GM12878 (cell line): Measurements from ENCODE around the gene DCLRE1C. TPM values are rescaled to one million over a fixed set of nuclear protein-coding genes. Genes with fewer than 3 reads are reported as not detected.
"Not testable (repeated sequence)": the region's sequence is repeated elsewhere in the genome, so short reads cannot be mapped to it uniquely, and the experiment has no call there.

Source experiments
- ATAC-seq: fragments of 200-7000 bp; cut with Tn5 transposase; 3 replicates; pipeline ENCODE4 v1.9.1; 2020; ENCODE audit warnings: mild to moderate bottlenecking, moderate library complexity
- BruUV-seq: library from RNA; stranded (reverse); fragments of 400-500 nt; replicated peaks from 2 replicates; lab custom pipeline; 2021; lab: Mats Ljungman, UMichigan
- CTCF ChIA-PET: fragments of 300-600 bp; sonication (Branson Sonifier 250); formaldehyde crosslinking; extraction: SDS; loops from one replicate; lab custom pipeline; 2021; ENCODE audit warnings: inconsistent platforms; lab: Yijun Ruan, JAX
- POLR2A ChIA-PET: fragments of 350-600 bp; formaldehyde crosslinking; extraction: SDS; loops from one replicate; lab custom pipeline; 2021; ENCODE audit warnings: inconsistent platforms; lab: Charles Lee
- RAD21 ChIA-PET: fragments of 300-600 bp; sonication (Branson Sonifier 250); formaldehyde crosslinking; loops from one replicate; lab custom pipeline; 2023; ENCODE audit warnings: antibody characterized with exemption; ENCODE audit not compliant: unreplicated experiment; lab: Charles Lee
- SMC1A ChIA-PET: fragments of 300-600 bp; sonication (Branson Sonifier 250); formaldehyde crosslinking; loops from one replicate; lab custom pipeline; 2023; ENCODE audit not compliant: unreplicated experiment, uncharacterized antibody; lab: Charles Lee
- DNase-seq: peaks from one replicate; pipeline ENCODE4 v3.0.0-alpha.2; 2011; ENCODE audit warnings: low read depth, low spot score
- FAIRE-seq: peaks from 3 replicates; lab custom pipeline; 2011; peaks lifted over from hg19 to GRCh38; lab: Jason Lieb, UNC
- H2AFZ ChIP-seq: 2 replicates; pipeline ENCODE4 v1.6.0; 2011; ENCODE audit warnings: low read depth, low read length, control low read depth; ENCODE audit not compliant: control insufficient read depth
- H3K27ac ChIP-seq: 2 replicates; pipeline ENCODE4 v1.5.1; 2011; ENCODE audit warnings: control low read depth; ENCODE audit not compliant: control insufficient read depth, insufficient read depth
- H3K27me3 ChIP-seq, 2 experiments: replicated peaks in 1 of 2; 2 replicates each; pipeline versions ENCODE4 v1.6.0 to v1.6.1; 2011; ENCODE audit warnings: low read length in 1 of 2; ENCODE audit not compliant: control insufficient read depth in 2 of 2, insufficient read depth in 2 of 2
- H3K36me3 ChIP-seq, 2 experiments: 2 replicates each; pipeline ENCODE4 v1.5.1; 2011; ENCODE audit warnings: low read length in 1 of 2; ENCODE audit not compliant: control insufficient read depth in 2 of 2, insufficient read depth in 2 of 2
- H3K4me1 ChIP-seq: 2 replicates; pipeline ENCODE4 v1.6.1; 2011; ENCODE audit warnings: mild to moderate bottlenecking, low read length, moderate library complexity, mixed read lengths; ENCODE audit not compliant: control insufficient read depth, insufficient read depth
- H3K4me2 ChIP-seq: 2 replicates; pipeline ENCODE4 v1.6.0; 2011; ENCODE audit warnings: control low read depth; ENCODE audit not compliant: control insufficient read depth, insufficient read depth
- H3K4me3 ChIP-seq: fragments of 200-600 bp; sonication (generic); 2 replicates; pipeline ENCODE4 v1.5.1; 2016
- H3K79me2 ChIP-seq: 2 replicates; pipeline ENCODE4 v1.6.0; 2011; ENCODE audit warnings: low read length; ENCODE audit not compliant: control insufficient read depth, insufficient read depth
- H3K9ac ChIP-seq: 2 replicates; pipeline ENCODE4 v1.8.0; 2011; ENCODE audit warnings: low read length, control low read depth, mixed read lengths; ENCODE audit not compliant: control insufficient read depth, insufficient read depth
- H3K9me3 ChIP-seq: replicated peaks from 3 replicates; pipeline ENCODE4 v1.5.1; 2011; ENCODE audit warnings: mild to moderate bottlenecking, low read length; ENCODE audit not compliant: control insufficient read depth, insufficient read depth
- H4K20me1 ChIP-seq: 2 replicates; pipeline ENCODE4 v1.6.0; 2011; ENCODE audit not compliant: control insufficient read depth, insufficient read depth
- BHLHE40 ChIP-seq, 2 experiments: fragments of 450-650 bp in 1 of 2; IDR thresholded peaks; 2 replicates each; pipeline ENCODE4 v1.6.1; 2011 to 2017; ENCODE audit warnings: low read depth in 2 of 2, borderline replicate concordance in 1 of 2, improper control_type of control experiment in 1 of 2, low read length in 1 of 2, mild to moderate bottlenecking in 1 of 2
- EED ChIP-seq: sonication (generic); IDR thresholded peaks from 2 replicates; pipeline ENCODE4 v1.6.1; 2016; ENCODE audit warnings: antibody characterized with exemption, low read depth
- IKZF1 ChIP-seq: fragments of 450-650 bp; conservative IDR thresholded peaks from 2 replicates; pipeline ENCODE4 v1.6.1; 2017; ENCODE audit warnings: antibody characterized with exemption, mild to moderate bottlenecking
- IKZF2 ChIP-seq, 2 experiments: fragments of 450-650 bp; IDR thresholded peaks; 2 replicates each; pipeline ENCODE4 v1.6.1; 2017; ENCODE audit warnings: mild to moderate bottlenecking in 2 of 2, moderate library complexity in 2 of 2
- MTA2 ChIP-seq: fragments of 450-650 bp; IDR thresholded peaks from 2 replicates; pipeline ENCODE4 v1.6.1; 2016; ENCODE audit warnings: low read depth, mild to moderate bottlenecking, moderate library complexity
- NR2F1 ChIP-seq: fragments of 450-650 bp; conservative IDR thresholded peaks from 2 replicates; pipeline ENCODE4 v1.6.1; 2017; ENCODE audit warnings: mild to moderate bottlenecking
- RUNX3 ChIP-seq: IDR thresholded peaks from 2 replicates; pipeline ENCODE4 v1.6.1; 2012; ENCODE audit warnings: low read length, inconsistent platforms
- WGBS: methylation state at CpG from one replicate; pipeline ENCODE4 v1.1.6; 2016; ENCODE audit warnings: low lambda C conversion rate; ENCODE audit not compliant: insufficient replicate concordance, insufficient coverage; ENCODE audit errors: missing lambda C conversion rate; 5-methylcytosine and 5-hydroxymethylcytosine counted together
- in situ Hi-C: fragments of 300-500 bp; cut with MboI; formaldehyde crosslinking; loops from 9 replicates; pipeline ENCODE4 v1.14.3; 2018; ENCODE audit warnings: mixed read lengths
- intact Hi-C: fragments of 100-400 bp; cut with micrococcal nuclease; formaldehyde crosslinking; loops from one replicate; pipeline ENCODE4 v1.14.2; 2022; ENCODE audit not compliant: unreplicated experiment
- polyA plus RNA-seq, 11 experiments: library from polyadenylated mRNA; depleted of rRNA in 4 of 11; unstranded in 6 of 11; stranded (reverse) in 5 of 11; fragments of >200 nt; fragmentation: Nextera tagmentation in 4 of 11; fragmentation: Illumina TruSeq in 1 of 11; extraction: Ambion mirVana in 4 of 11; extraction: Trizol in 1 of 11; gene quantifications; 1 replicate in 1 of 11; 2 replicates in 10 of 11; pipeline versions ENCODE4 v1.2.1 to v1.2.3, GENCODE V29; 2011 to 2016; ENCODE audit warnings: inconsistent platforms in 2 of 11, missing spikeins in 2 of 11, low read depth in 1 of 11
- total RNA-seq, 4 experiments: library from RNA; depleted of rRNA in 3 of 4; stranded (reverse); fragments of >200 nt in 3 of 4; fragmentation: Illumina TruSeq in 1 of 4; extraction: Trizol in 1 of 4; gene quantifications; 2 replicates each; pipeline versions ENCODE4 v1.2.1 to v1.2.3, GENCODE V29; 2013 to 2021
- TF ChIP-seq, protein P1 (sequence below): fragments of 450-650 bp; IDR thresholded peaks from 2 replicates; pipeline ENCODE4 v1.6.1; 2017; ENCODE audit warnings: mild to moderate bottlenecking, low read depth, inconsistent platforms; ENCODE audit not compliant: poor library complexity, severe bottlenecking
- TF ChIP-seq, protein P2 (sequence below): fragments of 450-650 bp; IDR thresholded peaks from 2 replicates; pipeline ENCODE4 v1.6.1; 2016; ENCODE audit warnings: mild to moderate bottlenecking
- TF ChIP-seq, protein P3 (sequence below): IDR thresholded peaks from 2 replicates; pipeline ENCODE4 v1.6.1; 2012; ENCODE audit warnings: low read length, inconsistent platforms

Gene DCLRE1C
- total and polyA plus RNA-seq, 10 of the 15 experiments (the other 5 are each of a cell fraction or from before 2014, with no cell fraction given) = 15.7 to 43.4 (median 26.0) TPM

DNA sequence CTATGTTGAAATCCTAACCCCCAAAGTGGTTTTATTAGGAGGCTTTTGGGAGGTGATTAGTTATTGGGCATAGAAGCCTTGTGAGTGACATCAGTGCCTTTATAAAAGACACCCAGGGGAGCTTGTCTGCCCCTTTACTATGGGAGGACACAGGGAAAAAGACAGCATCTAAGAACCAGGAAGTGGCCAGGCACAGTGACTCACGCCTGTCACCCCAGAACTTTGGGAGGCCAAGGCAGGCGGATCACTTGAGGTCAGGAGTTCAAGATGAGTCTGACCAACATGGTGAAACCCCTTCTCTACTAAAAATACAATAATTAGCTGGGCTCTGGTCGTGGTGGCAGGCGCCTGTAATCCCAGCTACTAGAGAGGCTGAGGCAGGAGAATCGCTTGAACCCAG is 14.9 kb downstream of the DCLRE1C start:
- RAD21 ChIA-PET, H3K27me3 ChIP-seq, POLR2A ChIA-PET, DNase-seq, H3K4me2 ChIP-seq, H3K27ac ChIP-seq, H3K9ac ChIP-seq, H3K9me3 ChIP-seq, H3K79me2 ChIP-seq, FAIRE-seq, H2AFZ ChIP-seq, CTCF ChIA-PET, intact Hi-C loops, BruUV-seq: not testable (repeated sequence)
- ATAC-seq = peak; percentile 53
- SMC1A ChIA-PET = interaction anchor here (1.0 kb wide), 1 partner anchor 11 kb away, joined by 3 read pairs; no protein-coding TSS in a partner anchor
- Histone ChIP-seq H3K4me1 (peaks cover 10% of the 10 kb centered on the region; the same call in 1 of the 2 replicates), H3K36me3 (peaks cover 2 to 19% of the 10 kb centered on the region in 2 experiments; a peak in 3 of 4 replicates)
- WGBS = 0% methylated on average over 4 of the region's 5 CpGs
- TF ChIP-seq IKZF1 (0 out of 2 replicates have a peak, but pooled peaks have one; percentile 22), IKZF2 (IDR thresholded peaks at IDR 0.05) (peak; percentile 25 to 44; a peak in 1 of 4 replicates), NR2F1 (peak; percentile 85), MTA2 (0 out of 2 replicates have a peak, but pooled peaks have one; percentile 14), RUNX3 (peak; percentile 27; the same call in 1 of the 2 replicates), EED (0 out of 2 replicates have a peak, but pooled peaks have one; percentile 19), BHLHE40 (IDR thresholded peaks at IDR 0.05; ENCODE audit: borderline replicate concordance in 1 of 2, low read depth in 2 of 2, low read length in 1 of 2) (peak in 1 of 2 experiments; percentile 42; a peak in 1 of 4 replicates)
- TF ChIP-seq, protein P1, sequence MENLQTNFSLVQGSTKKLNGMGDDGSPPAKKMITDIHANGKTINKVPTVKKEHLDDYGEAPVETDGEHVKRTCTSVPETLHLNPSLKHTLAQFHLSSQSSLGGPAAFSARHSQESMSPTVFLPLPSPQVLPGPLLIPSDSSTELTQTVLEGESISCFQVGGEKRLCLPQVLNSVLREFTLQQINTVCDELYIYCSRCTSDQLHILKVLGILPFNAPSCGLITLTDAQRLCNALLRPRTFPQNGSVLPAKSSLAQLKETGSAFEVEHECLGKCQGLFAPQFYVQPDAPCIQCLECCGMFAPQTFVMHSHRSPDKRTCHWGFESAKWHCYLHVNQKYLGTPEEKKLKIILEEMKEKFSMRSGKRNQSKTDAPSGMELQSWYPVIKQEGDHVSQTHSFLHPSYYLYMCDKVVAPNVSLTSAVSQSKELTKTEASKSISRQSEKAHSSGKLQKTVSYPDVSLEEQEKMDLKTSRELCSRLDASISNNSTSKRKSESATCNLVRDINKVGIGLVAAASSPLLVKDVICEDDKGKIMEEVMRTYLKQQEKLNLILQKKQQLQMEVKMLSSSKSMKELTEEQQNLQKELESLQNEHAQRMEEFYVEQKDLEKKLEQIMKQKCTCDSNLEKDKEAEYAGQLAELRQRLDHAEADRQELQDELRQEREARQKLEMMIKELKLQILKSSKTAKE = peak; percentile 47
- TF ChIP-seq, protein P2, sequence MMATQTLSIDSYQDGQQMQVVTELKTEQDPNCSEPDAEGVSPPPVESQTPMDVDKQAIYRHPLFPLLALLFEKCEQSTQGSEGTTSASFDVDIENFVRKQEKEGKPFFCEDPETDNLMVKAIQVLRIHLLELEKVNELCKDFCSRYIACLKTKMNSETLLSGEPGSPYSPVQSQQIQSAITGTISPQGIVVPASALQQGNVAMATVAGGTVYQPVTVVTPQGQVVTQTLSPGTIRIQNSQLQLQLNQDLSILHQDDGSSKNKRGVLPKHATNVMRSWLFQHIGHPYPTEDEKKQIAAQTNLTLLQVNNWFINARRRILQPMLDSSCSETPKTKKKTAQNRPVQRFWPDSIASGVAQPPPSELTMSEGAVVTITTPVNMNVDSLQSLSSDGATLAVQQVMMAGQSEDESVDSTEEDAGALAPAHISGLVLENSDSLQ = peak; percentile 38; the same call in 1 of the 2 replicates
- TF ChIP-seq, protein P3, sequence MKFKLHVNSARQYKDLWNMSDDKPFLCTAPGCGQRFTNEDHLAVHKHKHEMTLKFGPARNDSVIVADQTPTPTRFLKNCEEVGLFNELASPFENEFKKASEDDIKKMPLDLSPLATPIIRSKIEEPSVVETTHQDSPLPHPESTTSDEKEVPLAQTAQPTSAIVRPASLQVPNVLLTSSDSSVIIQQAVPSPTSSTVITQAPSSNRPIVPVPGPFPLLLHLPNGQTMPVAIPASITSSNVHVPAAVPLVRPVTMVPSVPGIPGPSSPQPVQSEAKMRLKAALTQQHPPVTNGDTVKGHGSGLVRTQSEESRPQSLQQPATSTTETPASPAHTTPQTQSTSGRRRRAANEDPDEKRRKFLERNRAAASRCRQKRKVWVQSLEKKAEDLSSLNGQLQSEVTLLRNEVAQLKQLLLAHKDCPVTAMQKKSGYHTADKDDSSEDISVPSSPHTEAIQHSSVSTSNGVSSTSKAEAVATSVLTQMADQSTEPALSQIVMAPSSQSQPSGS = peak; percentile 23; the same call in 1 of the 2 replicates
- TF ChIP-seq, all 136 proteins: peak for 10; not testable (repeated sequence) for 126
- in situ Hi-C loops, H3K4me3 ChIP-seq, H4K20me1 ChIP-seq: not testable (repeated sequence)
